ENCODE measurements around the gene WNT9B.

WNT9B gene

GRCh38 chr17:46854515-46854914, 3.1 kb downstream of the WNT9B start:
- H3K4me3 ChIP-seq: no peak overlapping the region
- H3K27ac ChIP-seq: no peak overlapping the region
- DNase-seq (ENCODE audit: low spot score): no peak
- TF ChIP-seq CTCF (IDR thresholded peaks at IDR 0.05): no peak

- TF ChIP-seq CTCF (IDR thresholded peaks at IDR 0.05): no peak
- Histone ChIP-seq H3K27ac (no peak overlapping the region), H3K4me3 (no peak overlapping the region)
- no peak for DNase-seq (ENCODE audit: low spot score)
Observed at GRCh38 chr17:46854948-46855347, 3.6 kb downstream of the WNT9B start.

DNA sequence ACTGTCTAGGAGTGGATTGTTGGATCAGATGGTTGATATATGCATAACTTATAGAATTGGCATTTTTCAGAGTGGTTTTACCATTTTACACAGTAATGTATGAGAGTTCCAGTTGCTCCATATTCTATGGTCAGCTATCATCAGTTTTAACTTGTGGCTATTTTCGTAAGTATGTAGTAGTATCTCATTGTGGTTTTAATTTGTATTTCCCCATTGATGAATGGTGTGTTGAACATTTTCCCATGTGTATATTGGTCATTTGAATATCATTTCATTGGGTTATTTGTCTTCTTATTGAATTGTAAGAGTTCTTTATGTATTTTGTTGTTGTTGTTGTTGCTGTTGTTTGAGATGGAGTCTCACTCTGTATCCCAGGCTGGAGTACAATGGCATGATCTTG, 6.2 kb downstream of the WNT9B start:
- H3K27ac ChIP-seq: no peak overlapping the region

DNA sequence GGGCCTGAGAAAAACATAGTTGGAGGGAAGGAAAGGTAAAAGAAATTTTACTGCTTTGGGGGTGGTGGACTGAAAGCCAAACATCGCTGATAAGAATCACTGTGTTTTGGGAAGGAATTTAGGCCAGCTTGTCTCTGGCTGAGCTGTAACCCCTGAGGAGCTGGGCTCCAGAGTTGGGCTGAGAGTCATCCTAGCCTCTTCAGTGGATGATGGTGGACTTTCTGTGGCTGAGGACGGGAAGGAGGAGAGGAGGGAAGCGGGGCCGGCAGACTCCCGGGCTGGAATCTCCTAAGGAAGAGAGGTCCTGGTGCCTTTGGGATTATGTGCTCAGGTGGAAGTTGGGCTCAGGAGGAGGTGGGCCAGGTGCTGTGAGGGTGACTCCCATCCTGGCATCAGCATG, 8.6 kb downstream of the WNT9B start:
- no peak for DNase-seq (ENCODE audit: low spot score)
- no peak overlapping the region for H3K27ac ChIP-seq
- no peak for TF ChIP-seq CTCF (IDR thresholded peaks at IDR 0.05)
- no peak overlapping the region for H3K4me3 ChIP-seq

More for the DNA sequence above, 6.2 kb downstream of the WNT9B start:
- no peak for DNase-seq (ENCODE audit: low spot score)
- H3K4me3 ChIP-seq: no peak overlapping the region
- TF ChIP-seq CTCF (IDR thresholded peaks at IDR 0.05): no peak

DNA sequence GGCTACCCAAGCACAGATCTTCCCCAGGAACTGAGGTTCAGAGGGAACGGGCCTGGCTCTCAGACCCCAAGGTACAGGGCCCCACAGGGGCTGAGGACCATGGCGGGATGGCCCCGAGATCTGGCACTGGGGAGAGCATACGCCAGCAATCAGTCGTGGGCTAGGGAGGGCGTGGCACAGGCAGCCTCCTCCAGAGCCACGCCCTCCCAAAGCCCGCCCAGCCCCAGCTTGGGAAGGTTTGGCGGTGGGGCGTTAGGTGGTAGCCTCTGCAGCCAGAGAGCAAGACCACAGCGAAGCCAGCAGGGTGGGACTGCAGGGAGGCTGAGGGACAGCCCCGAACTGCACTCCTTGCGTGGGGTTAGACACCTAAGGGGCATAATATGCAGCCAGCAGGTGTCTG, 11.6 kb downstream of the WNT9B start:
- DNase-seq (ENCODE audit: low spot score): no peak
- no peak overlapping the region for H3K27ac ChIP-seq
- no peak for TF ChIP-seq CTCF (IDR thresholded peaks at IDR 0.05)
- no peak overlapping the region for H3K4me3 ChIP-seq

- DNase-seq (ENCODE audit: low spot score): no peak
- TF ChIP-seq CTCF (IDR thresholded peaks at IDR 0.05): no peak
- Histone ChIP-seq H3K27ac (no peak overlapping the region), H3K4me3 (no peak overlapping the region)
Observed at GRCh38 chr17:46863383-46864121, 12.2 kb downstream of the WNT9B start.

DNA sequence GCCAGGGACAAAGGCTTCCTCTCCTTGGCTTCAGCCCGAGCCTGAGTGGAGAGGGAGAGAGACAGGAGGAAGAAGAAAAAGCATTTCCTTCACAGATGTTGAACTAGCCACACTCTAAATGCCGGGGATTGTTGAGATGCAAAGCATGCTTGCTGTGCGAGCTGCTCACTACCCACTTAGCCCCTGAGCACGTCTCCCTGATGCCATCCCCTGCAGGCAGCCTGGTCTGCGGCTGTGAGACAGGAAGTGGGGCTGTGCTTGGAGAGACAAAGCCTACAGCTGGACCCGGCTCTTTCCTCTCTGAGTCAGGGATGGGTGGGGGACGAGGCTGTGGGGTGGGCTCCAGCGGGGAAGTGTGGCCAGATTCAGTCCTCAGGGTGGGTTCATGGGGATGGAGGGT, 13.7 kb downstream of the WNT9B start:
- Histone ChIP-seq H3K27ac (no peak overlapping the region), H3K4me3 (no peak overlapping the region)
- no peak for DNase-seq (ENCODE audit: low spot score)
- no peak for TF ChIP-seq CTCF (IDR thresholded peaks at IDR 0.05)
